ENCODE measurements around the gene VN1R5. TPM values are rescaled to one million over a fixed set of nuclear protein-coding genes. Genes with fewer than 3 reads are reported as not detected.

VN1R5 gene
- total and polyA plus RNA-seq, 2 of the 4 experiments (the other 2 are of a cell fraction): not detected

DNA sequence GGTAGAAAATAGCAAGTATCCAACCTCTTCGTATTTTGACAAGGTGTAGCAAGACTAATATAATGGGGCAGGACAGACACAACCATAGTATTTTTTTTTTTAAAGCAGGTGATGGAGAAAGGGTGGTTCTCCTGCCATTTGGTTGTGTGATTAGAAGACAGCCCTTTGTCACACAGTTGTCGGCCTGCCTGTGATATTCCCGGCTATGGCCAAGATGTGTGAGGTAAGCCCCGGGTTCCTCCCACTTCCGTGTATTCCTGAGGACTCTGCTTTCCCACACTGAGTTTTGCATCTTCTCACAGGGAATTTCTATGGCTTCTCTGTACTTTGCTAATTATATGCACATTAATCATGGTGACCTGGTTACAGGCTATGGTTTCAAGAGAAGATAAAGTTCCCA lies 39.9 kb downstream of the VN1R5 start:
- Histone ChIP-seq H2AFZ (replicated peaks; ENCODE audit: low read length, poor library complexity) (no peak overlapping the region), H3K79me1 (ENCODE audit: low read depth in 1 of 2, low read length in 2 of 2) (no peaks in the 10 kb centered on the region), H4K20me1 (ENCODE audit: insufficient read depth, low read length) (peaks cover 4% of the 10 kb centered on the region; the same call in 1 of the 2 replicates), H3K18ac (ENCODE audit: low read depth, low read length) (no peak overlapping the region), H2BK5ac (ENCODE audit: low read depth, low read length, poor library complexity, severe bottlenecking) (no peak overlapping the region), H3K27me3 (ENCODE audit: control insufficient read depth, insufficient read depth, low read length) (no peaks in the 10 kb centered on the region), H4K5ac (ENCODE audit: low read depth, low read length) (no peak overlapping the region), H3K56ac (ENCODE audit: extremely low read depth, insufficient read depth, low read length) (no peak overlapping the region), H2BK120ac (ENCODE audit: low read depth, low read length) (no peak overlapping the region), H2BK20ac (ENCODE audit: low read depth, low read length) (no peak overlapping the region), H3K9me3 (ENCODE audit: control insufficient read depth, insufficient read depth, low read length) (no peaks in the 10 kb centered on the region), H3K9ac (ENCODE audit: low read depth, low read length) (no peak overlapping the region), H3K4ac (ENCODE audit: low read depth, low read length) (no peak overlapping the region), H2AK9ac (replicated peaks; ENCODE audit: low read depth, low read length, poor library complexity) (no peak overlapping the region), H4K8ac (ENCODE audit: low read depth in 2 of 2, low read length in 2 of 2) (no peak overlapping the region), H2AK5ac (ENCODE audit: low read depth, low read length) (no peak overlapping the region), H2BK15ac (ENCODE audit: low read depth, low read length) (no peak overlapping the region), H3K14ac (replicated peaks; ENCODE audit: low read depth, low read length) (no peak overlapping the region), H3K36me3 (ENCODE audit: control insufficient read depth, insufficient read depth, low read length) (peaks cover 23% of the 10 kb centered on the region), H3K4me3 (ENCODE audit: insufficient read depth, low read depth, low read length) (no peak overlapping the region), H4K91ac (ENCODE audit: insufficient read depth, low read depth, low read length) (no peak overlapping the region), H3K4me1 (ENCODE audit: control insufficient read depth, insufficient read depth, low read length) (peaks cover 10% of the 10 kb centered on the region), H3K23ac (ENCODE audit: low read depth, low read length) (no peak overlapping the region), H3K4me2 (ENCODE audit: low read depth, low read length) (no peak overlapping the region), H3K27ac (ENCODE audit: insufficient read depth, low read length) (no peak overlapping the region), H3K9me1 (ENCODE audit: insufficient read depth, low read length) (peaks cover 8% of the 10 kb centered on the region; the same call in 1 of the 2 replicates)
- ChIA-PET POLR2A (ENCODE audit: unreplicated experiment) (no interaction called here), CTCF (no interaction called here)
- intact Hi-C loops (cut with micrococcal nuclease) (loop anchor here (10.0 kb wide), 1 partner anchor 191 kb away; the partner anchor contains the start of gene ZNF669), in situ Hi-C loops (cut with MboI; ENCODE audit: low sequenced_read_pairs) (no loop called here), dilution Hi-C loops (cut with HindIII; ENCODE audit: low sequenced_read_pairs, unreplicated experiment) (no loop called here)
- DNase-seq: peak; percentile 17
- BruUV-seq (replicated peaks): no TSS peak
- no CpG with 5 or more reads among the region's 5 CpGs for WGBS, 2 experiments (ENCODE audit: extremely low coverage in 2 of 2, insufficient read length in 1 of 2)
- no peak for TF ChIP-seq RAD21 (IDR thresholded peaks at IDR 0.05; ENCODE audit: low read length)
- TF ChIP-seq POLR2A (IDR thresholded peaks at IDR 0.05; ENCODE audit: low read depth, low read length): no peak
- TF ChIP-seq MAZ (IDR thresholded peaks at IDR 0.05; ENCODE audit: borderline replicate concordance, low read depth, low read length): no peak
- TF ChIP-seq CHD1 (IDR thresholded peaks at IDR 0.05; ENCODE audit: low read depth, low read length): no peak
- TF ChIP-seq CEBPB (IDR thresholded peaks at IDR 0.05; ENCODE audit: low read depth, low read length): no peak
- ATAC-seq (ENCODE audit: low read depth): no peak
